GM23338 (cell line): ENCODE measurements around the gene CYGB.

Experiments used
- CREB1 ChIP-seq: fragments of 250-450 bp; sonication (Bioruptor Pico); IDR thresholded peaks from 2 replicates; pipeline ENCODE4 v1.5.0; 2020; ENCODE audit warnings: low read depth, mild to moderate bottlenecking, moderate library complexity
- CTCF ChIP-seq, 2 experiments: fragments of 200-600 bp in 1 of 2; sonication (generic) in 1 of 2; conservative IDR thresholded peaks; 2 replicates each; pipeline versions ENCODE4 v1.5.1 to v1.6.1; 2016 to 2017; ENCODE audit warnings: antibody characterized with exemption in 2 of 2, low read depth in 2 of 2, mild to moderate bottlenecking in 2 of 2, moderate library complexity in 1 of 2
- EZH2 ChIP-seq: fragments of 200-600 bp; sonication (generic); IDR thresholded peaks from one replicate; pipeline ENCODE4 v1.8.0; 2017; ENCODE audit warnings: antibody characterized with exemption, mild to moderate bottlenecking, low read depth; ENCODE audit not compliant: unreplicated experiment
- EZH2phosphoT487 ChIP-seq: fragments of 200-600 bp; sonication (generic); IDR thresholded peaks from one replicate; pipeline ENCODE4 v1.8.1; 2018; ENCODE audit warnings: antibody characterized with exemption; ENCODE audit not compliant: unreplicated experiment
- POLR2AphosphoS5 ChIP-seq: IDR thresholded peaks from 2 replicates; pipeline ENCODE4 v1.6.1; 2016; ENCODE audit warnings: antibody characterized with exemption, low read depth
- REST ChIP-seq: IDR thresholded peaks from one replicate; pipeline ENCODE4 v1.6.1; 2018; ENCODE audit warnings: antibody characterized with exemption; ENCODE audit not compliant: unreplicated experiment
- ZNF114 ChIP-seq: fragments of 250-450 bp; sonication (Bioruptor Pico); IDR thresholded peaks from 2 replicates; pipeline ENCODE4 v1.5.0; 2020; ENCODE audit warnings: mild to moderate bottlenecking, moderate library complexity
- ZNF462 ChIP-seq: fragments of 250-450 bp; sonication (Bioruptor Pico); IDR thresholded peaks from 2 replicates; pipeline ENCODE4 v1.5.0; 2020; ENCODE audit warnings: mild to moderate bottlenecking, moderate library complexity

- no peak for TF ChIP-seq CTCF (conservative IDR thresholded peaks at IDR 0.05; ENCODE audit: low read depth in 2 of 2)
- no peak for TF ChIP-seq CREB1 (CRISPR knock-in tag)
- no peak for TF ChIP-seq POLR2AphosphoS5
- TF ChIP-seq EZH2, result no peak
- no peak for TF ChIP-seq REST
- no peak for TF ChIP-seq ZNF114
- no peak for TF ChIP-seq EZH2phosphoT487
- TF ChIP-seq ZNF462, result no peak
Measured at GRCh38 chr17:76550712-76551615, 13.5 kb upstream of the CYGB start.
